ENCODE data around the gene TMEM131.

GRCh38 chr2:97763176-97763845 is 232.4 kb downstream of the TMEM131 start:
- TF ChIP-seq POLR2AphosphoS5 (IDR thresholded peaks at IDR 0.05), result no peak
- TF ChIP-seq EP300 (IDR thresholded peaks at IDR 0.05; ENCODE audit: low read depth), result no peak
- TF ChIP-seq CTCF (IDR thresholded peaks at IDR 0.05), result no peak
- TF ChIP-seq POLR2A (IDR thresholded peaks at IDR 0.05), result no peak

Data from transverse colon (tissue), 4 donors.